ENCODE measurements around the gene C4orf50. TPM values are rescaled to one million over a fixed set of nuclear protein-coding genes. Genes with fewer than 3 reads are reported as not detected.

Gene C4orf50
- total RNA-seq, 2 donors from 2014 or later = not detected

DNA sequence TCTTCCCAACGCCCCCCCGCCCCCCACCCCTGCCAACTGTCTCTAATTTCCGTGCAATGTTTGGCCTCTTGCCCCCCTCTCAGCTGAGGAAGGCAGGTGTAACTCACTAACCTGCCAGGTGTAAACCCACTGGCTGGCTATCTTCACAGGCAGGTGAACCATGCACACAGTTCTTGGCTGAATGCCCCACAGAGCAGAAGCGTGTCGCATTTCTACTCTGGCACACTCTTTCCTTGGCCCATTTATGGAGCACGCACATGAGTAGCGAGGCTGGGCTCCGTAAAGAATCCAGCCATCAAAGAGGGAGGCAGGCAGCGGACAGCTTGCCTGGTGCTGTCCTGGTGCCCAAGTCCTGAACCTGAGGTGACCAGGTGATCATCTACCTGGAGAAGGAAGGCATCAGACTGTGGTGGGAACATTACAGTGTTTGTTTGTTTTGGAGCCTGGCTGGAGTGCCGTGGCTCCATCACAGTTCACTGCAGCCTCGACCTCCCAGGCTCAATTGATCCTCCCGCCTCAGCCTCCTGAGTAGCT, 86.1 kb downstream of the C4orf50 start:
- TF ChIP-seq, protein P1, sequence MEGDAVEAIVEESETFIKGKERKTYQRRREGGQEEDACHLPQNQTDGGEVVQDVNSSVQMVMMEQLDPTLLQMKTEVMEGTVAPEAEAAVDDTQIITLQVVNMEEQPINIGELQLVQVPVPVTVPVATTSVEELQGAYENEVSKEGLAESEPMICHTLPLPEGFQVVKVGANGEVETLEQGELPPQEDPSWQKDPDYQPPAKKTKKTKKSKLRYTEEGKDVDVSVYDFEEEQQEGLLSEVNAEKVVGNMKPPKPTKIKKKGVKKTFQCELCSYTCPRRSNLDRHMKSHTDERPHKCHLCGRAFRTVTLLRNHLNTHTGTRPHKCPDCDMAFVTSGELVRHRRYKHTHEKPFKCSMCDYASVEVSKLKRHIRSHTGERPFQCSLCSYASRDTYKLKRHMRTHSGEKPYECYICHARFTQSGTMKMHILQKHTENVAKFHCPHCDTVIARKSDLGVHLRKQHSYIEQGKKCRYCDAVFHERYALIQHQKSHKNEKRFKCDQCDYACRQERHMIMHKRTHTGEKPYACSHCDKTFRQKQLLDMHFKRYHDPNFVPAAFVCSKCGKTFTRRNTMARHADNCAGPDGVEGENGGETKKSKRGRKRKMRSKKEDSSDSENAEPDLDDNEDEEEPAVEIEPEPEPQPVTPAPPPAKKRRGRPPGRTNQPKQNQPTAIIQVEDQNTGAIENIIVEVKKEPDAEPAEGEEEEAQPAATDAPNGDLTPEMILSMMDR (IDR thresholded peaks at IDR 0.05) = no peak
- no peak for DNase-seq (ENCODE audit: low spot score)
- Histone ChIP-seq H3K4me1 (no peaks in the 10 kb centered on the region), H3K27ac (no peak overlapping the region), H3K27me3 (no peaks in the 10 kb centered on the region), H3K4me3 (no peak overlapping the region), H3K36me3 (no peaks in the 10 kb centered on the region), H3K9me3 (no peaks in the 10 kb centered on the region)

DNA sequence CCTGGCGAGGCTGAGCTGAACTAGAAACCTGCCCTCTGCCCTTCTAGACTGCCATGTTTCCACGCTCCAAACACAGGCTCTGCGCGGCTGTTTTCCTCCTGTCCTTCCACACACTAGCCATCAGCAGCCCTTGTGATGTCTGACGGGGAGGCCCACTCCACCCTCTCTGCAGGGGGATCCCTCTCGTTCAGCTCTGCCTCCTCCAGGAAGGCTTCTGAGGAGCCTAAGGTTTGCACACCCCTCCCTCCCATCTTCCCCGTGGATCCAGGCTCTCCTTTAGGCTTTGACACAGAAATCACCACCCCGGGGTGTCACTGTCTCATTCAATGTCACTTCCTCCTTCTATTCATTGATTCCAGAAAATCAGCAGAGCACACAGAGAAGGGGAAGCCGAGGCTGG, 86.7 kb downstream of the C4orf50 start:
- Histone ChIP-seq H3K4me3 (no peak overlapping the region), H3K27me3 (no peaks in the 10 kb centered on the region), H3K27ac (no peak overlapping the region), H3K9me3 (no peaks in the 10 kb centered on the region), H3K4me1 (no peaks in the 10 kb centered on the region), H3K36me3 (no peaks in the 10 kb centered on the region)
- DNase-seq (ENCODE audit: low spot score) = no peak
- TF ChIP-seq, protein P1 (IDR thresholded peaks at IDR 0.05) = no peak

DNA sequence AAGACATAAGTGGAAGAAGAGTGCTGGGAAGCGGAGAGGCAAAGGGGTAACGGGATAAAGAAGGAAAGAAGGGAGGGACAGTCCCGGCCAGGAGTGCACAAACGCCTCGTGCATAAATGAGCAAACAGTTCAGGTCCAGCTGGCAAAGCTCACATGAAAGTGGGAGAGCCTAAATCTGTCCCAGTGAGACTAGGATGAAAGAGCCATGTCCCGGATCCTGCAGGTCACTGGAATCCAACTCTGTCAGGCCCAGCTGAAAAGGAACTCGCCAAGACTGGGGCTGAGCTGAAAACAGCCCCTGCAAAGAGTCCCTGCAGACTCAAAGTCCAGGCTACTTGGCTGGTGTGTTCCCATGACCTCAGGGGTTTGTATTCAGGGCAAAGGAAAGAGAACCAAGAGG, 87.4 kb downstream of the C4orf50 start:
- Histone ChIP-seq H3K27ac (no peak overlapping the region), H3K4me3 (no peak overlapping the region), H3K36me3 (no peaks in the 10 kb centered on the region), H3K9me3 (no peaks in the 10 kb centered on the region), H3K4me1 (no peaks in the 10 kb centered on the region), H3K27me3 (no peaks in the 10 kb centered on the region)
- TF ChIP-seq, protein P1 (IDR thresholded peaks at IDR 0.05) = no peak
- DNase-seq (ENCODE audit: low spot score) = no peak

DNA sequence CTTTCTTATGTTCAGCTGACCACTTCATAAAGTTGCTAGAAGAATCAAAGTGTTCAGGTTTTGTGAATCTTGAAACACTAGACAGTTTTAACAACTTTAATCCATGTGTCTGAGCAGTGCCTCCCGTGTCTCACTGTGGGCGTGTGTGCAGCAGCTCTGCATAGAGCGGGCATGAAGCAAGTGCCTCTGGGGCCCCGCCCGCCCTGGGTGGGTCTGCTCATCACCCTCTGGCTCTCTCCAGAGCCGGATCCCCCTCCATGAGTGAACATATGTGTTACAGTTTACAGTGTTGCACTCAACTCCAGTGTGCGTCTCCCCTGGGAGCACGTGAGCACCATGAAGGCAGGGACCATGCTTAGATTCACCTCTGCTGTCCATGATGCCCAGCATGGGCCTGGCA, 87.8 kb downstream of the C4orf50 start:
- no peak for DNase-seq (ENCODE audit: low spot score)
- TF ChIP-seq, protein P1 (IDR thresholded peaks at IDR 0.05) = no peak

DNA sequence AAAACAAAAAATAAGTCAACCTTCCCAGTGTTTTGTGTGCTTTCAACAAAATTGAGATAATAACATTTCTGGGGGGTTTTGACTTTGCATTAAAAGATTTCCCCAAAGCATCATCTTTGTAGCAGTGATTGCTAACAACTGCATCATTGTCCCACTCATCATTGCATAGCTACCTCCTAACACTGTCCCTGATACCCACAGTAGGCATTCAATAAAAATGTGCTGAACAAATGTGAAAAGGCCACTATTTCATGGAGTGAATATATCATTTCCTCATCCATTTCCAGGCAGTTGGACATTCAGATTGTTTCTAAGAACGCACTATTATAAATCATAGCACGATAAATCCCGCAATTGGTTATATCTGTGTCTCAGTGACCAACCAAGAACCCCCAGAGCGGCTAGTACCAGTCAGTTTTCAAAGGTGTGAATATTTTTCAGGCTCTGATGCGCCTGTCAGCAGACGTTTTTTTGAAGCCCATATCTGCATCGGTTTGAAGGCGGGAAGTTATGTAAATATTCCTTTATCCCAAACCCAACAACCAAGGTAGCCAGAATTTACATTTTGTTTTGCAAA, 89.3 kb downstream of the C4orf50 start:
- no peaks in the 10 kb centered on the region for H3K27me3 ChIP-seq
- no peaks in the 10 kb centered on the region for H3K9me3 ChIP-seq
- no peak overlapping the region for H3K4me3 ChIP-seq
- TF ChIP-seq, protein P1 (IDR thresholded peaks at IDR 0.05) = no peak
- no peaks in the 10 kb centered on the region for H3K4me1 ChIP-seq
- no peak overlapping the region for H3K27ac ChIP-seq
- no peak for DNase-seq (ENCODE audit: low spot score)
- H3K36me3 ChIP-seq = no peaks in the 10 kb centered on the region

More for the DNA sequence above, 87.8 kb downstream of the C4orf50 start:
- no peaks in the 10 kb centered on the region for H3K36me3 ChIP-seq
- H3K27ac ChIP-seq = no peak overlapping the region
- no peaks in the 10 kb centered on the region for H3K9me3 ChIP-seq
- H3K27me3 ChIP-seq = no peaks in the 10 kb centered on the region
- H3K4me3 ChIP-seq = no peak overlapping the region
- H3K4me1 ChIP-seq = no peaks in the 10 kb centered on the region

DNA sequence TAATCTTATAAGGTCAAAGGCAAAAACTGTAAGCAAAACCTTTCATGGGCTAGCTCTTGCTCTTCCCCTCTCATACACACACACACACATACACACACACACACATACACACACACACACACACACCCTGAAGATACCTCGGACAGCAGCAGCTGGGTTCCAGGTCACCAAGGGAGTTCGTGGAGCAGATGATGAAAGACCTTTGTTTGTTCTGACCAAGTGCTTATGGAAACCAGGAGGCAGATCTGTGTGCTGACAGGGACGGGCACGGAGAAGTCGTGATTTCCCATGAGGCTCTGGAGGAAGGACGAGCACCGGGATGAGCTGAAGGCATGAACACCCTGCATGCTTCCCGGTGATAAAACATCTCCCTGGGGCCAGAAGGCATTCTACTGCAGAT, 90.0 kb downstream of the C4orf50 start:
- TF ChIP-seq, protein P1 (IDR thresholded peaks at IDR 0.05) = no peak
- peaks cover 0 to under 1% of the 10 kb centered on the region in 2 donors for H3K27me3 ChIP-seq

More for the DNA sequence above, 90.0 kb downstream of the C4orf50 start:
- Histone ChIP-seq H3K4me3 (no peak overlapping the region), H3K36me3 (no peaks in the 10 kb centered on the region), H3K4me1 (no peaks in the 10 kb centered on the region), H3K27ac (no peak overlapping the region), H3K9me3 (no peaks in the 10 kb centered on the region)
- no peak for DNase-seq (ENCODE audit: low spot score)
